NT2/D1 (cell line): ENCODE results near the gene CAMK1G.

Experiments used
- DNase-seq: peaks from one replicate; pipeline ENCODE4 v3.0.0-alpha.2; 2011; ENCODE audit warnings: low read depth, low spot score
- H3K27me3 ChIP-seq: 2 replicates; pipeline ENCODE4 v1.6.0; 2011; ENCODE audit warnings: mild to moderate bottlenecking; ENCODE audit not compliant: insufficient read length, insufficient read depth
- H3K36me3 ChIP-seq: 2 replicates; pipeline ENCODE4 v1.6.1; 2011; ENCODE audit warnings: mild to moderate bottlenecking, low read length, mixed read lengths; ENCODE audit not compliant: insufficient read depth, insufficient read length
- H3K4me1 ChIP-seq: 2 replicates; pipeline ENCODE4 v1.5.1; 2011; ENCODE audit not compliant: insufficient read depth, insufficient read length
- H3K4me3 ChIP-seq: 2 replicates; pipeline ENCODE4 v1.5.1; 2011; ENCODE audit warnings: low read depth; ENCODE audit not compliant: insufficient read length
- H3K9ac ChIP-seq: 2 replicates; pipeline ENCODE4 v1.6.0; 2011; ENCODE audit warnings: low read depth; ENCODE audit not compliant: insufficient read length
- H3K9me3 ChIP-seq: 2 replicates; pipeline ENCODE4 v1.5.1; 2011; ENCODE audit warnings: mild to moderate bottlenecking, low read length; ENCODE audit not compliant: insufficient read depth
- SUZ12 ChIP-seq: IDR thresholded peaks from 2 replicates; pipeline ENCODE4 v1.6.1; 2011; ENCODE audit not compliant: insufficient read length, insufficient read depth; ENCODE audit errors: extremely low read depth
- YY1 ChIP-seq: IDR thresholded peaks from 2 replicates; pipeline ENCODE4 v1.6.1; 2011; ENCODE audit not compliant: insufficient read length, insufficient read depth
- ZNF274 ChIP-seq: IDR thresholded peaks from 2 replicates; pipeline ENCODE4 v1.6.1; 2011; ENCODE audit warnings: mild to moderate bottlenecking, low read depth, low read length

The CAMK1G gene

GRCh38 chr1:209616366-209617046 is 33.0 kb downstream of the CAMK1G start:
- peaks cover 15% of the 10 kb centered on the region; the same call in 1 of the 2 replicates for H3K9me3 ChIP-seq
- H3K9ac ChIP-seq: no peak overlapping the region
- no peak for DNase-seq
- H3K27me3 ChIP-seq: no peaks in the 10 kb centered on the region
- no peaks in the 10 kb centered on the region for H3K4me1 ChIP-seq
- TF ChIP-seq YY1 (no peak), ZNF274 (no peak), SUZ12 (no peak)
- no peak overlapping the region for H3K4me3 ChIP-seq
- H3K36me3 ChIP-seq: no peaks in the 10 kb centered on the region

- no peaks in the 10 kb centered on the region for H3K4me1 ChIP-seq
- H3K4me3 ChIP-seq: no peak overlapping the region
- peaks cover 15% of the 10 kb centered on the region; the same call in 1 of the 2 replicates for H3K9me3 ChIP-seq
- H3K36me3 ChIP-seq: no peaks in the 10 kb centered on the region
- TF ChIP-seq ZNF274 (no peak), YY1 (no peak), SUZ12 (no peak)
- no peak overlapping the region for H3K9ac ChIP-seq
- H3K27me3 ChIP-seq: no peaks in the 10 kb centered on the region
- no peak for DNase-seq
Measured at GRCh38 chr1:209617047-209617673, 33.6 kb downstream of the CAMK1G start.

GRCh38 chr1:209617755-209618154 is 34.2 kb downstream of the CAMK1G start:
- H3K27me3 ChIP-seq: no peaks in the 10 kb centered on the region
- peaks cover 15% of the 10 kb centered on the region; the same call in 1 of the 2 replicates for H3K9me3 ChIP-seq
- H3K4me3 ChIP-seq: no peak overlapping the region
- no peaks in the 10 kb centered on the region for H3K4me1 ChIP-seq
- H3K9ac ChIP-seq: no peak overlapping the region
- no peaks in the 10 kb centered on the region for H3K36me3 ChIP-seq
- TF ChIP-seq SUZ12 (no peak), YY1 (no peak), ZNF274 (no peak)
- no peak for DNase-seq

- H3K36me3 ChIP-seq: no peaks in the 10 kb centered on the region
- no peak for TF ChIP-seq SUZ12
- TF ChIP-seq YY1: no peak
- TF ChIP-seq ZNF274: no peak
- no peak overlapping the region for H3K9ac ChIP-seq
- DNase-seq: no peak
- no peak overlapping the region for H3K4me3 ChIP-seq
- H3K27me3 ChIP-seq: no peaks in the 10 kb centered on the region
- H3K4me1 ChIP-seq: no peaks in the 10 kb centered on the region
- H3K9me3 ChIP-seq: peaks cover 15% of the 10 kb centered on the region; the same call in 1 of the 2 replicates
Measured at GRCh38 chr1:209618291-209618690, 34.8 kb downstream of the CAMK1G start.

- no peak for DNase-seq
- Histone ChIP-seq H3K27me3 (no peaks in the 10 kb centered on the region), H3K9me3 (peaks cover 15% of the 10 kb centered on the region; the same call in 1 of the 2 replicates), H3K4me3 (no peak overlapping the region), H3K36me3 (no peaks in the 10 kb centered on the region), H3K9ac (no peak overlapping the region), H3K4me1 (no peaks in the 10 kb centered on the region)
- TF ChIP-seq YY1: no peak
- TF ChIP-seq SUZ12: no peak
- no peak for TF ChIP-seq ZNF274
Measured at GRCh38 chr1:209618756-209619420, 35.4 kb downstream of the CAMK1G start.

GRCh38 chr1:209619696-209620486 is 36.4 kb downstream of the CAMK1G start:
- no peak for DNase-seq
- TF ChIP-seq YY1 (no peak), SUZ12 (no peak), ZNF274 (no peak)
- Histone ChIP-seq H3K4me1 (no peaks in the 10 kb centered on the region), H3K9me3 (peaks cover 15% of the 10 kb centered on the region; the same call in 1 of the 2 replicates), H3K9ac (no peak overlapping the region), H3K4me3 (no peak overlapping the region), H3K36me3 (no peaks in the 10 kb centered on the region), H3K27me3 (no peaks in the 10 kb centered on the region)

GRCh38 chr1:209620487-209620884 is 37.0 kb downstream of the CAMK1G start:
- peaks cover 15% of the 10 kb centered on the region; the same call in 1 of the 2 replicates for H3K9me3 ChIP-seq
- no peaks in the 10 kb centered on the region for H3K36me3 ChIP-seq
- TF ChIP-seq ZNF274 (no peak), SUZ12 (no peak), YY1 (no peak)
- H3K4me3 ChIP-seq: no peak overlapping the region
- DNase-seq: no peak
- H3K27me3 ChIP-seq: no peaks in the 10 kb centered on the region
- peaks cover 1% of the 10 kb centered on the region for H3K4me1 ChIP-seq
- H3K9ac ChIP-seq: no peak overlapping the region
